Right ventricle myocardium superior (tissue), 1 donor: ENCODE measurements around the gene SETBP1. TPM values are rescaled to one million over a fixed set of nuclear protein-coding genes. Genes with fewer than 3 reads are reported as not detected.
"Not testable (repeated sequence)": the region's sequence is repeated elsewhere in the genome, so short reads cannot be mapped to it uniquely, and the experiment has no call there.

Experiments used
- ATAC-seq: fragments of 200-7000 bp; cut with Tn5 transposase; one replicate; pipeline ENCODE4 v1.9.1; 2020; ENCODE audit warnings: mild to moderate bottlenecking; ENCODE audit not compliant: poor library complexity
- DNase-seq: peaks from one replicate; pipeline ENCODE4 v3.0.0-alpha.2; 2020
- intact Hi-C: fragments of 100-400 bp; cut with DNase I; formaldehyde crosslinking; loops from one replicate; pipeline ENCODE4 v1.11.2; 2022
- total RNA-seq: library from RNA; stranded (reverse); fragmentation: NEBNext Ultra II Directional; extraction: Animal tissue kit (Norgen Biotek cat#: 25700); gene quantifications from one replicate; pipeline ENCODE4 v1.2.1, GENCODE V29; 2021
- donor health status: DM: no; HTN: yes; CAD: no; lungs with severe emphysema.

SETBP1 gene
- total RNA-seq, 1 donor from 2014 or later = 6.3 TPM

GRCh38 chr18:44796429-44797428 is 116.0 kb downstream of the SETBP1 start:
- DNase-seq (no peak), ATAC-seq (no peak)
- intact Hi-C loops = no loop called here

DNA sequence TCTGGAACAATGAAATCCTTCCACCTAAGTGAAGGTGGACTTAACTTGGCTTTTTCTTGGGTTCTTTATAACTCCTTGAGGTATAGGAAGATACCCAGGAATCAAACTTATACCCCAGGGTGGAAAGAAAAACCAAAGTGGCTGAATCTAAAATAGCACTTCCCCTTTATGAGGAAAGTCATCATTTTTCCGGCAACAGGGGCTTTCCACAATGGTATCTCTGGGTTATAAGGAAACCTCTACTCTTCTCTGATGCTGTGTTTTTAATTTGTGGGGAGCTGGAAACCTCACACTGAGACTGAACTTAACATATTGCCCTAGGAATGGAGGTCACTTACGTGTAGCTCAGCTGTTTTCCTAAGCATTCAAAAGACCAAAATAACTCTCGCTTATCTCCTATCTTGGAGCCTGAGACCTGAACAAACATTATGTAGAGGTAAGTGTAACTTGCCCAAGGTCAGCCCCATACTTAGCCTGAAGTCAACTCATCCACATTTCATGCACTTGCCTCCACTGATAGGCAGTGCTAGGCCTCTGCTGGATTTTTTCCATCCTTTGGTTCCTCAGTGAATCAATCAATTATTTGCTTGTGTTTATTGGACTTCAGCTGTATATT is 117.9 kb downstream of the SETBP1 start:
- ATAC-seq (peak; percentile 53), DNase-seq (no peak)
- intact Hi-C loops = no loop called here

GRCh38 chr18:44799382-44799906 is 118.8 kb downstream of the SETBP1 start:
- DNase-seq = no peak
- intact Hi-C loops = no loop called here
- no peak for ATAC-seq

- no peak for DNase-seq
- intact Hi-C loops = no loop called here
- ATAC-seq = no peak
Observed at GRCh38 chr18:44799907-44800421, 119.3 kb downstream of the SETBP1 start.

DNA sequence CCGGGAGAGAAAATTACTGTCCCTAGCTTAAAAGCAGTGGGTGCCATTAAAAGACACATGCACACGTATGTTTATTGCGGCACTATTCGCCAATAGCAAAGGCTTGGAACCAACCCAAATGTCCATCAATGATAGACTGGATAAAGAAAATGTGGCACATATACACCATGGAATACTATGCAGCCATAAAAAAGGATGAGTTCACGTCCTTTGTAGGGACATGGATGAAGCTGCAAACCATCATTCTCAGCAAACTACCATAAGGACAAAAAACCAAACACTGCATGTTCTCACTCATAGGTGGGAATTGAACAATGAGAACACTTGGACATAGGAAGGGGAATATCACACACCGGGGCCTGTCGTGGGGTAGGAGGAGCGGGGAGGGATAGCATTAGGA is 120.1 kb downstream of the SETBP1 start:
- DNase-seq, ATAC-seq, intact Hi-C loops: not testable (repeated sequence)

- DNase-seq = no peak
- no peak for ATAC-seq
- intact Hi-C loops = no loop called here
Observed at GRCh38 chr18:44801781-44802180, 121.1 kb downstream of the SETBP1 start.

DNA sequence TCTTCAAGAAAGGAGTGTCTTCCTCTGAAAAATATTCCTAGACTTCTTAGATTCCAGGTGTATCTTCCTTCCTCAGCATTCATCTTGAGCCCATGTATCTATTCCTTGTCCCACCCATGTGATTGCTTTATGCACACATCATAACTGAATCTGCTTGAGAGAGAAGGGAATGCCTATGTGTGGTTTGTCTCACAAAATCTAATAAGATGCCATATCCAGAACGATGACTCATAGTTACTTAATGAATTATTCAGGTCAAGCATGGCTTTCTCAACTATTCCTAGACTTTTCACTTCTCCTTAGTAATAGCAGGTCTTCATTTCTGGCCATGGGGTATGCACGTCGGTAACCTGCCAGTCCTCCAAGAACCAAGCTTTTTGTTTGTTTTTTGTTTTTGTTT is 121.8 kb downstream of the SETBP1 start:
- no peak for DNase-seq
- intact Hi-C loops = no loop called here
- ATAC-seq = no peak

- intact Hi-C loops = no loop called here
- DNase-seq = no peak
- ATAC-seq = peak; percentile 88
Observed at GRCh38 chr18:44803019-44803650, 122.4 kb downstream of the SETBP1 start.

GRCh38 chr18:44804033-44804432 is 123.3 kb downstream of the SETBP1 start:
- DNase-seq (no peak), ATAC-seq (no peak)
- intact Hi-C loops = no loop called here

DNA sequence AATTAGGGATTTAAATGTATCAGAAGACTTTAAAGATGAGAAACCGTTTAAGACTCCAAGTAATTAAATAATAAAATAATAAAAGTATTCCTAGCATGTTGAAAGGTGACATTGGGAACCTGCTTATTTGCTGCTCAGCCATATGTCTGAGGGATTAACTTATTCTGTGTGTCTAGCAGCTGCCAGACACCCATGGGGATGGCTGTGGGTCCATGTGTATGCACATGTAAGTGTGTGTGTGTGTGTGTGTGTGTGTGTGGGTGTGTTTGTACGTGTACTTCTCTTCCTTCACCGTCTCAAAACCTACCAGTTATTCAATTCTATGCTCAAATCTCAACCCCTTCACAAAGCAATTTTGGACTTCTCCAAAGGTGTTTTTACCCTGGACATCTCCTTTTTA is 124.5 kb downstream of the SETBP1 start:
- DNase-seq (no peak), ATAC-seq (no peak)
- intact Hi-C loops = no loop called here

GRCh38 chr18:44805643-44806042 is 125.0 kb downstream of the SETBP1 start:
- no peak for ATAC-seq
- no peak for DNase-seq
- intact Hi-C loops = no loop called here

GRCh38 chr18:44807766-44808165 is 127.1 kb downstream of the SETBP1 start:
- intact Hi-C loops = no loop called here
- no peak for ATAC-seq
- no peak for DNase-seq

- ATAC-seq (no peak), DNase-seq (no peak)
- intact Hi-C loops = no loop called here
Observed at GRCh38 chr18:44811572-44812125, 131.0 kb downstream of the SETBP1 start.

GRCh38 chr18:44812426-44812825 is 131.7 kb downstream of the SETBP1 start:
- intact Hi-C loops = no loop called here
- DNase-seq (no peak), ATAC-seq (no peak)

- no peak for DNase-seq
- intact Hi-C loops = no loop called here
- no peak for ATAC-seq
Observed at GRCh38 chr18:44813586-44813985, 132.9 kb downstream of the SETBP1 start.

- ATAC-seq = no peak
- intact Hi-C loops = no loop called here
- no peak for DNase-seq
Observed at GRCh38 chr18:44815108-44815507, 134.4 kb downstream of the SETBP1 start.

DNA sequence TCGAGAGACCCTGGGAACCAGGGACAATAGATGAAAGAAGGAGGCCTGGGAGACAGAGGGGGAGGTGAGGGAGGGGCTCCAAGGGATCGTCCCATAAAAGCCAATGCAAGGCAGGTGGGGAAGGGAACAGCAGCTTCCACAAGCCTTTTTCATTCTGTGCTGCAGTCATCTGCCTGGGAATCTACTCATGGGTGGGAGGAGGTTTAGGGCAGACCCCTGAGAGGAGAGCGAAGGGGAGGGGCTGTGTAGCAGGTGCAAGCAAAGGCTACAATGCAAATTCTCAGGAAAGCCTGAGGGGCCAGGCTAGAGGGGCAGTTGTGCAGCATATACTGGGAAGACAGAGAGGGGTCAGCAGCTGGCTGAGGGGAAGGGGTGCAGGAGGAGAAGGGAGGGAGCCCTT is 135.4 kb downstream of the SETBP1 start:
- no peak for DNase-seq
- intact Hi-C loops = no loop called here

DNA sequence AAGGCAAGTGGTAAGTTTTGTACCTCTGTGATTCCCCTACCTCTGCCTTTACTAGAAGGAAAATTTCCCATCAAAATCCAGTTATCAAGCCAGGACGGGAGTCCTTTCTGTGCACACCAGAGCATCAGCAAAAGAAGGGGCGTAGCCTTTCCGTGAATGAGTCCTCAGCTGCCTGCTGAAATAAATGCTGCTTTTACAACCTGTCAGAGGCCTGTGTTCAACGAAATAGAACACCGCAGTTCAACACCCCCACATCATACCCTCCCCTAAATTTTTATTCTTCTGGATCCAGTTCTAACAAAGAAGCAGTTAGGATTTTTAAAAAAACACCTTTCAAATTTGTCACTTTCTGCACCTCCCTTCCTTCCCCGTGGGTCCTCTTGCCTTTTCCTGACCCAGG is 135.8 kb downstream of the SETBP1 start:
- intact Hi-C loops = no loop called here
- no peak for ATAC-seq

More for the DNA sequence above, 135.4 kb downstream of the SETBP1 start:
- no peak for ATAC-seq

More for the DNA sequence above, 135.8 kb downstream of the SETBP1 start:
- DNase-seq = no peak
